OCI-LY7 (cell line): ENCODE data around the gene MPHOSPH6. TPM values are rescaled to one million over a fixed set of nuclear protein-coding genes. Genes with fewer than 3 reads are reported as not detected.

ENCODE experiments used
- BruUV-seq: library from RNA; stranded (reverse); fragments of 400-500 nt; replicated peaks from 2 replicates; lab custom pipeline; 2021; lab: Mats Ljungman, UMichigan
- CTCF ChIA-PET: fragments of 300-600 bp; sonication (Branson Sonifier 250); formaldehyde crosslinking; loops from one replicate; lab custom pipeline; 2022; ENCODE audit warnings: antibody characterized with exemption; ENCODE audit not compliant: unreplicated experiment; lab: Charles Lee
- POLR2A ChIA-PET: fragments of 300-600 bp; sonication (Branson Sonifier 250); formaldehyde crosslinking; loops from one replicate; lab custom pipeline; 2022; ENCODE audit warnings: antibody characterized with exemption; lab: Charles Lee
- DNase-seq: peaks from one replicate; pipeline ENCODE4 v3.0.0-alpha.2; 2015; ENCODE audit warnings: low spot score
- H2AFZ ChIP-seq: fragments of 200-600 bp; sonication (generic), shearing (Covaris generic); 2 replicates; pipeline ENCODE4 v1.6.1; 2014; ENCODE audit warnings: mild to moderate bottlenecking, antibody characterized with exemption, low read length, moderate library complexity
- H3K27ac ChIP-seq: fragments of 200-600 bp; sonication (generic); 2 replicates; pipeline ENCODE4 v1.5.1; 2014; ENCODE audit warnings: mixed run types, low read depth, mild to moderate bottlenecking, moderate library complexity, low read length, inconsistent platforms; ENCODE audit not compliant: poor library complexity, severe bottlenecking
- H3K36me3 ChIP-seq: fragments of 200-600 bp; sonication (generic); 2 replicates; pipeline ENCODE4 v1.6.1; 2014; ENCODE audit warnings: mild to moderate bottlenecking, antibody characterized with exemption, low read length, moderate library complexity, mixed read lengths; ENCODE audit not compliant: insufficient read depth
- H3K4me1 ChIP-seq: fragments of 200-600 bp; sonication (generic); 2 replicates; pipeline ENCODE4 v1.5.1; 2014; ENCODE audit warnings: mild to moderate bottlenecking, low read length; ENCODE audit not compliant: insufficient read depth, poor library complexity, severe bottlenecking
- H3K4me2 ChIP-seq: fragments of 200-600 bp; sonication (generic); 2 replicates; pipeline ENCODE4 v1.6.1; 2014; ENCODE audit warnings: mild to moderate bottlenecking, low read length
- H3K4me3 ChIP-seq: fragments of 200-600 bp; sonication (generic); 2 replicates; pipeline ENCODE4 v1.5.1; 2014; ENCODE audit warnings: mild to moderate bottlenecking, low read depth, low read length; ENCODE audit not compliant: poor library complexity, severe bottlenecking
- H3K79me2 ChIP-seq: fragments of 200-600 bp; sonication (generic); 2 replicates; pipeline ENCODE4 v1.6.1; 2016; ENCODE audit warnings: low read depth, mild to moderate bottlenecking, low read length, moderate library complexity, mixed read lengths; ENCODE audit not compliant: insufficient read depth
- H3K9me2 ChIP-seq: fragments of 200-600 bp; sonication (generic); 2 replicates; pipeline ENCODE4 v1.6.1; 2016; ENCODE audit warnings: mild to moderate bottlenecking, low read length, mixed read lengths; ENCODE audit not compliant: insufficient read depth
- H3K9me3 ChIP-seq: fragments of 200-600 bp; sonication (generic); 2 replicates; pipeline ENCODE4 v1.6.1; 2014; ENCODE audit warnings: mild to moderate bottlenecking, mixed run types, low read length, mixed read lengths
- H4K20me1 ChIP-seq: fragments of 200-600 bp; sonication (generic); 2 replicates; pipeline ENCODE4 v1.6.1; 2014; ENCODE audit warnings: mild to moderate bottlenecking, antibody characterized with exemption, low read length, moderate library complexity, mixed read lengths; ENCODE audit not compliant: insufficient read depth
- EZH2phosphoT487 ChIP-seq: fragments of 200-600 bp; sonication (generic); IDR thresholded peaks from 2 replicates; pipeline ENCODE4 v1.6.1; 2018; ENCODE audit warnings: low read depth, borderline replicate concordance, mild to moderate bottlenecking, mixed run types, antibody characterized with exemption, low read length, moderate library complexity, mixed read lengths
- intact Hi-C: fragments of 100-400 bp; cut with micrococcal nuclease; formaldehyde crosslinking; loops from one replicate; pipeline ENCODE4 v1.10.0; 2022; ENCODE audit not compliant: unreplicated experiment
- total RNA-seq, 2 experiments: library from RNA; depleted of rRNA in 1 of 2; stranded (reverse); fragments of >200 nt in 1 of 2; shearing (Covaris generic) in 1 of 2; gene quantifications; 2 replicates each; pipeline ENCODE4 v1.2.3, GENCODE V29; 2014 to 2022
- TF ChIP-seq, protein P1 (sequence below): fragments of 200-600 bp; sonication (generic); conservative IDR thresholded peaks from 2 replicates; pipeline ENCODE4 v1.5.1; 2014; ENCODE audit warnings: mild to moderate bottlenecking, antibody characterized with exemption, low read length, moderate library complexity, mixed read lengths

Gene MPHOSPH6
- total RNA-seq, 2 experiments from 2014 or later, result 21.2 to 42.5 TPM

DNA sequence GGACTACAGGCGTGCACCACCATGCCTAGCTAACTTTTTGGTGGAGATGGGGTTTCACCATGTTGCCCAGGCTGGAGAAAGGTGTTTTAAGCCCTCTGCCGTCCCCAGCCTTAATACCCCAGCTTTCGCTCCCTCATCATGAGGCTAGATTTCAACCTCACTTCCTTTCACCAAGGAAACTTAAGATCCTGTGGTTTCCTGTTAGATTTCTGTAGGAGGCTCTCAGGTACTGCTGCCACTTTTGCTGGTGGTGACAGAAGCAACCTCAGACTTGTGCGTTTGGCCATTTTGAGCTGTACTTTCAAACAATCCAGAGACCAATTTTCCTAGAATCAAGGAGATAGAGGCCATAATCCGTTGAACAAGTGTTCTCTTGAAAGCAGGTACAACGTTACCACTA, 36.2 kb downstream of the MPHOSPH6 start:
- Histone ChIP-seq H3K9me2 (no peaks in the 10 kb centered on the region), H3K36me3 (no peaks in the 10 kb centered on the region), H2AFZ (no peak overlapping the region), H3K79me2 (no peaks in the 10 kb centered on the region), H3K27ac (no peak overlapping the region), H3K4me1 (no peaks in the 10 kb centered on the region), H3K4me2 (no peak overlapping the region), H3K4me3 (no peak overlapping the region), H4K20me1 (no peaks in the 10 kb centered on the region), H3K9me3 (no peaks in the 10 kb centered on the region)
- CTCF ChIA-PET, result no interaction called here
- POLR2A ChIA-PET, result no interaction called here
- DNase-seq, result no peak
- BruUV-seq, result no TSS peak
- intact Hi-C loops, result no loop called here
- no peak for TF ChIP-seq EZH2phosphoT487
- TF ChIP-seq, protein P1, sequence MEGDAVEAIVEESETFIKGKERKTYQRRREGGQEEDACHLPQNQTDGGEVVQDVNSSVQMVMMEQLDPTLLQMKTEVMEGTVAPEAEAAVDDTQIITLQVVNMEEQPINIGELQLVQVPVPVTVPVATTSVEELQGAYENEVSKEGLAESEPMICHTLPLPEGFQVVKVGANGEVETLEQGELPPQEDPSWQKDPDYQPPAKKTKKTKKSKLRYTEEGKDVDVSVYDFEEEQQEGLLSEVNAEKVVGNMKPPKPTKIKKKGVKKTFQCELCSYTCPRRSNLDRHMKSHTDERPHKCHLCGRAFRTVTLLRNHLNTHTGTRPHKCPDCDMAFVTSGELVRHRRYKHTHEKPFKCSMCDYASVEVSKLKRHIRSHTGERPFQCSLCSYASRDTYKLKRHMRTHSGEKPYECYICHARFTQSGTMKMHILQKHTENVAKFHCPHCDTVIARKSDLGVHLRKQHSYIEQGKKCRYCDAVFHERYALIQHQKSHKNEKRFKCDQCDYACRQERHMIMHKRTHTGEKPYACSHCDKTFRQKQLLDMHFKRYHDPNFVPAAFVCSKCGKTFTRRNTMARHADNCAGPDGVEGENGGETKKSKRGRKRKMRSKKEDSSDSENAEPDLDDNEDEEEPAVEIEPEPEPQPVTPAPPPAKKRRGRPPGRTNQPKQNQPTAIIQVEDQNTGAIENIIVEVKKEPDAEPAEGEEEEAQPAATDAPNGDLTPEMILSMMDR, result no peak

DNA sequence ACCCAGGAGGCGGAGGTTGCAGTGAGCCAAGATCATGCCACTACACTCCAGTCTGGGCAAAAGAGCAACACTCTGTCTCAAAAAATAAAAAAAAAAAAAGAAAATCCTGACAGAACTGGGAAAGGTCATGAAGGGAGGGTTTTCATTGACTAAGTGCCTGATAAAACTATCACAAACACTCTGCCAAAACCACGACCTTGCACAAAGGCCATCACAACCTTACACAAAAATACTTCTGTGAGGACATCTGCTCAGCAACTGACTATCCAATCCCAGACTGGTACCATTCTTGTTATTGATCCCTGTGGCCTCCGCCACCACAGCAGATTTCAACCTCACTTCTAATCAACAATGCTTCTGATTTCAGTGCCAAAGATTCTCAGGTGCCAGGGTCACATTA, 40.1 kb downstream of the MPHOSPH6 start:
- no peaks in the 10 kb centered on the region for H3K36me3 ChIP-seq
- H3K9me3 ChIP-seq, result no peaks in the 10 kb centered on the region
- H3K9me2 ChIP-seq, result no peaks in the 10 kb centered on the region
- no peaks in the 10 kb centered on the region for H3K79me2 ChIP-seq
- H3K4me1 ChIP-seq, result no peaks in the 10 kb centered on the region
- H3K4me2 ChIP-seq, result no peak overlapping the region
- no peak overlapping the region for H2AFZ ChIP-seq
- H3K27ac ChIP-seq, result no peak overlapping the region
- CTCF ChIA-PET, result no interaction called here
- intact Hi-C loops, result no loop called here
- no peak overlapping the region for H3K4me3 ChIP-seq
- H4K20me1 ChIP-seq, result no peaks in the 10 kb centered on the region
- no peak for TF ChIP-seq EZH2phosphoT487
- TF ChIP-seq, protein P1, result no peak
- no peak for DNase-seq
- BruUV-seq, result no TSS peak
- POLR2A ChIA-PET, result no interaction called here

DNA sequence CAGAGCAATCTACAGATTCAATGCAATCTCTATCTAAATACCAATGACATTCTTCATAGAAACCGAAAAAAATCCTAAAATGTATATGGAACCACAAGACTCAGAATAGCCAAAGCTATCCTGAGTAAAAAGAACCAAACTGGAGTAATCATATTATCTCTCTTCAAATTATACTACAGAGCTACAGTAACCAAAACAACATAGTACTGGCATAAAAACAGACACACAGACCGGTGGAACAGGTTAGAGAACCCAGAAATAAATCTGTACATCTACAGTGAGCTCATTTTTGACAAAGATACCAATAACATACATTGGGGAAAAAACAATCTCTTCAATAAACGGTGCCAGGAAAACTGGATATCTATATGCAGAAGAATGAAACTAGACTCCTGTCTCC, 45.4 kb downstream of the MPHOSPH6 start:
- Histone ChIP-seq H4K20me1 (no peaks in the 10 kb centered on the region), H3K4me2 (no peak overlapping the region), H3K4me1 (no peaks in the 10 kb centered on the region), H3K27ac (no peak overlapping the region), H3K4me3 (no peak overlapping the region), H2AFZ (no peak overlapping the region), H3K9me3 (no peaks in the 10 kb centered on the region), H3K36me3 (no peaks in the 10 kb centered on the region), H3K79me2 (no peaks in the 10 kb centered on the region), H3K9me2 (no peaks in the 10 kb centered on the region)
- TF ChIP-seq, protein P1, result no peak
- no peak for TF ChIP-seq EZH2phosphoT487
- BruUV-seq, result no TSS peak
- no peak for DNase-seq
- ChIA-PET POLR2A (no interaction called here), CTCF (no interaction called here)
- intact Hi-C loops, result no loop called here
